ELR (cell line): ENCODE measurements around the gene TRABD.

ENCODE experiments used
- DNase-seq: peaks from one replicate; pipeline ENCODE4 v3.0.0-alpha.2; 2015; ENCODE audit warnings: low read depth

The TRABD gene

DNA sequence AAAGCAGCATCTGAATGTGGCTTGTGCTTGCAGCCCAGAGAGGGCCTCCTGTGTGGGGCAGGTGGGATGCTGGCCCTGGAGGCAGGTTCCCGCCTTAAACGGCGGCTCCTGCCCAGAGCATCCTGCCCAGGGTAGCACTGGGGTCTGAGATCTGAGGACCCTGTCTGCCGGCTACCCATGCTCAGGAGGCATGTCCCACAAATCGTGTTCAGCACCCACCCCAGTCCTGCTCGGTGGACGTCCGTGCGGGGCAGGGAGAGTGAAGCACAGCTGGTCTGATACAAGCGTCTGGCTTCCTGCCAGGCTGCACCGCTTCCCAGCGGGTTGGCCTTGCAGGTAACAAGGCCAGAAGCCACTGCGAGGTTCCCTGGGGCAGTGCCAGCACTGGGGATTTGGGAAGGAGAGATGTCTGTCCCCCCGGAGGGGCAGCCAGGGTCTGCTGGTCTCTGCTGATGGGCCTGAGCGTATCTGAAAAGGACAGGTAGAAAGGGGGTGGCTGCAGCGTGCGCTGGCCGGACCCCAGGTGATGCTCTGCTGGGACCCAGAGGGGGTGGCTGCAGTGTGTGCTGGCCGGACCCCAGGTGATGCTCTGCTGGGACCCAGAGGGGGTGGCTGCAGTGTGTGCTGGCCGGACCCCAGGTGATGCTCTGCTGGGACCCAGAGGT, 3.6 kb downstream of the TRABD start:
- DNase-seq = no peak

DNA sequence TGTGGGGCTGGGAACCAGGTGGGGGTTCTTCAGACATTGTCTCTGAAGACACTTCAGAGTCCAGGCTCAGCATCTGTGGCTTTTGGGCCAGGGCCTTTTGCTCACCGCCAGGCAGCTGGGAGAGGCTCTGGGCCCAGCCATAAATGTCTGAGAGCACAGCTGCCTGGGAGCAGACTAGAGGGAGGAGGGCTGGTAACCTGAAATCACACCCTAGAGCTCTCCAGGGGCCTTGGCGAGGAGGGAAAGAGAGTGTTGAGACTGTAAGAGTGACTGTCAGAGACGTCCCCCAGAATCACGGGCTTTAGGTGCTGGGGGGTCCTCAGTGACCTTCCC, 4.1 kb downstream of the TRABD start:
- DNase-seq = no peak

DNA sequence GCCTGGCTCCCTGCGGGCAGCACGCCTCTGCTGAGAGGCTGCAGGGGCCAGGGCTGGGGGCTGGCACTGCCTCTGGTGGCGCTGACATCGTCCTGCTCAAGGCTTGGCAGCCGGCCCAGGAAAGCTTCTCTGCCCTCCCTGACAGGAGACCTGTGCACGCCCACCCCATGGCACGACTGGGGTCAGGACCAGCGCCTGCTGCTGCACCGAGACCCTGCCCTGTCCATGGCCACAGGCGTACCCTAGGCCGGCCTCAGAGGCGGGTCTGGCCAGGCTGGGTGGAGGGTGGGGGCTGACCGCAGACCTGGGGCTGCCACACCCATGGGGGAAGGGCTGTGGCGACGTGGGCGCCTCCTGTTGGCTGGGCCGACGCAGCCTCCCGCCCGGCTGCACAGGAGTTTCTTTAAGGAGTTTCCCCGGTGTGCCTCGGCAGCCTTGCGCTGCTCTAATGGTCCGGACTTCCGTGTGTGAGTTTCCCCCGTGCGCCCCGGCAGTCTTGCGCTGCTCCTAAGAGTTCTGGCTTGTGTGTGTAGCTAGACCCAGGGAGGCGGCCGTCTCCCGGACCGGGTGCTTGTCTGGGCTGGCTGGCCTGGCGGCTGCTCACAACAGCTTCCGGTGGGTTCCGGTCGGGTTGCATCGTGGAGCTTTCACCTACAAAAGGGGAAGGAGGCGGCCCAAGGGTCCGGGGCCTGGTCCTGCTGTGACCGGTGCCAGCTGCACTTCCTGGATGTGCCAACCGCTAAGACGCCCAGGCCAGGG, 4.6 kb downstream of the TRABD start:
- peak; percentile 52 for DNase-seq

DNA sequence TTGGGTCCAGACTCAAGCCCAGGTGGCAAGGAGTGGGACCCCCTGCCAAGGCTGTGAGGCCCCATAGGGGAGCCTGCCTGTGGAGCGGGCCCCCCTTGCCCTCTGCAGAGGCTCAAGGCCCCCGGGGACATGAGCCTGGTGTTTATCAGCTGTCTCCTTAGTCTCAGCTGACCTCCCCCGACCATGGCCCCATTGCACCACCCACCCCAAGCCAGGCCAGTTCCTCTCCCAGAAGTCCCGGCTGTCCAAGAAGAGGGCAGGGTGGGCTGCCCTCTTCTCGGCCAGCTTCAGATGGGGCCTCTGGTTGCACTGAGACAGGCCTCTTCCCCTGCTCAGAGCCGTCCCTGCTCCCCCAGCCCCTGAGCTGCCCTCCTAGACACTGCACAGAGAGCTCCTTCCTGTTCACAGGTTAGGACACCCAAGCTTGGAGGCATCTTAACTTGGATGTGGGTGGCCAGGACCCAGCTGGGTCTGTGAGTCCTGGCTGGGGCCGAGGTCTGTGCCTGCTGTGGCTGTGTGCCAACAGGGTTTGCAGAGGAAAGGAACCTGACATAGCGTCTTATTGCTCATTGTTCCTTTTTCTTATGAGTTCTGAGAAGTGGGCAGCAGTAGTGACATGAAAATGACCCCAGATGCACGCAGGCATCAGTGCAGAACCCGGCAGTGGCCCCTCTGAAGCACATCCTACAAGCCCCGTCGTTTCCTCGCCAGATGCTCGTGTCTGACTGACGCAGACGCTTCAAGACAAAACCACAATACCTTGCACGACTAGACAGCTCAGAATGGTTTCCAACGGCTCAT, 5.4 kb downstream of the TRABD start:
- DNase-seq = no peak

DNA sequence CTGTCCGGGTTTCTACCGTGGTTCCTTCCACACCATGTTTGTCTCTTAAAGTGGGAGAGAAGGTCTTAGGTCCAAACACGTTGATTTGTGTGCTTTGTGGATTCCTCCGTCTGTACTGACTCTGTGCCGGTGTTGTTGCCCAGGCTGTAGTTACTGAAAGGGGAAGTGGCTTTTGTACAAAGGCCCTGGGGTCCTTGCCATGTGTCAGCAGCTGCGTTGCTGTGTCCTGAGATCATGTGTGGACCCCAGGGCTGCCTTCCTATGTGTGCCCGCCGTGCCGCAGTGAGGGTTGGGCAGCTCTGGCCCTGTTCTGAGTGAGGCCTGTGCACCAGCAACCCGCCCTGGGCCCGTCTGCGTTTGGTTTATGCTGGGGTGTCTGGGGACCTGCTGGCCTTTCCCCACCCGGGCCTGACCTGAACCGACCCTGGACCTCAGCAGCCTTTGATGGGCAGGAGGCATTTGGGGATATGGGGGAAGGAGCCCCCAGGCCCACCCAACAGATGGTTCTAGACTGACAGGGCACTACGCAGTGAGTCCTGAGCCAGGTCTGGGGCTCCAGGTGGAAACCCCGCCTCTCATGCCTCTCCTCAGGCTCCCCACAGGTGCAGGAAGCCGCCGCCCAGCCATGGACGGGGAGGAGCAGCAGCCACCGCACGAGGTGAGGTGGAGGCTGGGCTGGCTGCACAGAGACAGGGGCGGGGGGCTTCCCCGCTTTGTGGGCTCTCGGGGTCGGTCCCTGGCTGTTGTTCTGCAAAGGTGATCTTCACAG, 6.9 kb downstream of the TRABD start:
- DNase-seq = no peak

DNA sequence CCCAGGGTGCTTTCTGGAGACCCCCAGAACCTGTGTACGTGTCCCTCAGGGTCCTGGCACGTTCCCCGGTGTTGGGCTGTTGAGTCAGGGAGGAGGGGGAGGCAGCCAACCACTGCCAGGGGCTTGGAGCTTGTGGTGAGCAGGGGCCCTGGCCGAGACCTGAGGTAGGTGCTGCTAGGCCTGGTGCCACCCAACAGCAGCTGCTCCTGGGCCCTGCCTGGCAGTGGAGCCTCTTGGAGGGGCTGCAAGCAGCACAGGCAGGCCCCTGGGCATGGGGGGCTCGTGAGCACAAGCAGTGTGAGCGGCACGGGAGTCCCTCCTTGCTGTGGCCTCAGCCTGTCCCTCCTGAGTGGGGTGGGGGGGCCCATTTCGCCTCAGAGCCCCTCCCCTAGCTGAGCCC, 7.9 kb downstream of the TRABD start:
- no peak for DNase-seq

DNA sequence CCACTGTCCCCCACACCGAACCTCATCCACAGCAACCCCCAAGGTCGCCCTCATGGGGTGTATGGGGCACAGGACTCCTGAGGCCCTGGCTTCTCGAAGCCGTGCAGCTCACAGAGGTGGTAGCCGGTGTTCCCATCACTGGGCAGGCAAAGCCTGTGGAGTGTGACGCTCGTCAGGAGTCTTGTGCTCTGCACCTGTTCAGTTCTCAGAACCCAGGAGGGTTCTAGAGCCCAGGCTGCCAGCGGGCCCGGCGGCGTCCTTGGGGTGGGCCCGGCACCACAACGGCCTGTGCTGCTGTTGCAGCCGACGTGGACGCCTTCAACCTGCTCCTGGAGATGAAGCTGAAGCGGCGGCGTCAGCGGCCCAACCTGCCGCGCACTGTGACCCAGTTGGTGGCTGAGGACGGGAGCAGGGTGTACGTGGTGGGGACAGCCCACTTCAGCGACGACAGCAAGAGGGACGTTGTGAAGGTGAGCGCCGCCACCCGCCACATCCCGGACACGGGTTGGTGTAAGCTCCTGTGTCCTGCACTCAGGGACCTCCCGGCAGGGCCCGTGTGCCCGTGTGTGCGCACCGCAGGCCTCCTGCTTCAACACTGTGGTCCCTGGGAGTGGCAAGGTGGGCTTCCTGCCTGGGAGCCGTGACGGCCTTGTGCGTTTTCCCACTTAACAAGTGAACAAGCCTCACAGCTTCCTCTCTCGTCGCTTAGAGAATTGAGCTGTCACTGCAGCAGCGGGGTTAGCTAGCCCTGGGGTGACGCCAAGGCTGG, 8.5 kb downstream of the TRABD start:
- no peak for DNase-seq

DNA sequence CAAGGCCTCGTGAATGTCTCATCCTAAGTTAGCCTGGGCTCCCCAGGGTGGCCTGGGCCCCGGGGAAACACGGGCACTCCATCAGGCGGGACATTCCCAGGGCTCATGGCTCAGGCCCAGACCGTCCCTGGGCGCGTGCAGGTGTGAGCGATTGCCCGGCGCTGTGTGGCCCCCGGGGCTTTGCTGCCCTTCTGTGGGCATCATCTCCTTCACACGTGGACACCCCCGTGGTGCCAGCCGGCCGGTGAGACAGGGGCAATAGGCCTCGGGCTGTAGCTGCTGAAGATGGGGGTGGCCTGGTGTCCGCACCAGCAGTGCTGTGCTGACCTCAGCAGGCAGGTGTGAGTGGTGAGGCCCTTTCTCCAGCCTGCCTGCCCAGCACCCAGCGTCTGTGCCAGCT, 10.5 kb downstream of the TRABD start:
- no peak for DNase-seq

DNA sequence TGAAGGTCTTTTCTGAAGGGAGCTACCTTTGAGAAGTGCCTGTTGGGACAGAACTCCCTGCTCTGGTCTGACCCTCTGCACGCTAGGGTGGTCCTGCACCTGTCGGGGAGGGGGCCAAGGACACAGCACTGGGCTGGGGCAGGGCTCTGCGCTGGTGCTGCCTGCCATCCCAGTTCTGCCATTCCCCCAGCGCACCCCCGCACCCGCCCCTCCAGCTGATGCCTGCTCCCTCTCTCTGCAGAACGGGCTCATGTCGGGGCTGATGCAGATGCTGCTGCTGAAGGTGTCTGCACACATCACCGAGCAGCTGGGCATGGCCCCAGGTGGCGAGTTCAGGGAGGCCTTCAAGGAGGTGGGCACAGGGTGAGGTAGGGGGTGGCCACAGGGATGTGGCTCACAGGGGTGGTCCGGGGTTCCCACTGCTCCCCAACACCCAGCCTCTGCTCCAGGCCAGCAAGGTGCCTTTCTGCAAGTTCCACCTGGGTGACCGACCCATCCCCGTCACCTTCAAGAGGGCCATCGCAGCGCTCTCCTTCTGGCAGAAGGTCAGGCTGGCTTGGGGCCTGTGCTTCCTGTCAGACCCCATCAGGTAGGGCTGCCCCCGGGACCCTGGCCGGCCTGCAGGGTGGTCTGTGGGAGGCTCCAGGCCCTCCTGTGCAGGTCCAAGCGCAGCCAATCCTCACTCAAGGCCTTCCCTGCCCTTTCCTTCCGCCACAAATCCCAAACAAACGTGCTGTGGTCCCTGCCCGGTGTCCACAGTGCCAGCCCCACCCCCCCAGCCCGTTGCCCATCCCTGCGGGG, 11.5 kb downstream of the TRABD start:
- no peak for DNase-seq

DNA sequence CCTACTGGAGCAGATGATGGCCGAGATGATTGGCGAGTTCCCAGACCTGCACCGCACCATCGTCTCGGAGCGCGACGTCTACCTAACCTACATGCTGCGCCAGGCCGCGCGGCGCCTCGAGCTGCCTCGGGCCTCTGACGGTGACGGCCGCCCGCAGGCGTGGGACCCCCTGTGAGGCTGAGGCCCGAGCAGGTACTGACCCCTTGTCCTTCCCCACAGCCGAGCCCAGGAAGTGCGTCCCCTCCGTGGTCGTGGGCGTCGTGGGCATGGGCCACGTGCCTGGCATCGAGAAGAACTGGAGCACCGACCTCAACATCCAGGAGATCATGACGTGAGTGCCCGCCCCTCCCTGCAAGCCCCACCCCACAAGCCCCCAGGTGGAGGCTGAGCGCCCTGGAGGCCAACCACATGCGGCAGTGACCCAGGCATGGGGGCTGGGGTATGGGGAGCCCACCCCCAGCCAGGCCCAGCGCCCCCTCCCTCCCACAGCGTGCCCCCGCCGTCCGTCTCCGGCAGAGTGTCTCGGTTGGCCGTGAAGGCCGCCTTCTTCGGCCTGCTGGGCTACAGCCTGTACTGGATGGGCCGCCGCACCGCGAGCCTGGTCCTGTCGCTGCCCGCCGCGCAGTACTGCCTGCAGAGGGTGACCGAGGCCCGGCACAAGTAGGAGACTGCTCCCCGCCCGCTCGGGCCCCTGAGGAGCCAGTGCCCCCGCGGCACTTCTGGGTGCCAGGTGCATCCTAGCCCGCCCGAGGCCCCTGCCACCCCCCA, 12.3 kb downstream of the TRABD start:
- DNase-seq = no peak

DNA sequence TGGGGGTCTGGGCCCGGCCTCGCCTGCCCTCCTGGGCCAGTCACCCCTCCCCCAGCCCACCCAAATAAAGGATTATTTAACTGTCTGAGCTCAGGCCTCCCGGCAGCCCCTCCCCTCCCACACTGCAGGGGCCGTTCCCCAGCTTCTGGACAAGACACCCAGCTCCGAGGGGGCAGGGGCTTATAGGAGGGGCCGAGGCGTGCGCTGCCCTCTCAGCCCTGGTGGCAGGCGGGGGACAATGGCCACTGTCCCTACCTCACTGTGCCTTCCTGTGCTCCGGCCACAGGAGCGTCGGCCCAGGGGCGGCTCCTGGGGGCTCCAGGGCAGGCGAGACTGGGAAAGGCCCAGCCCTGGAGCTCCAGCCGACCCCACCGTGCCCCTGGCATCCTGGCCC, 12.9 kb downstream of the TRABD start:
- no peak for DNase-seq

DNA sequence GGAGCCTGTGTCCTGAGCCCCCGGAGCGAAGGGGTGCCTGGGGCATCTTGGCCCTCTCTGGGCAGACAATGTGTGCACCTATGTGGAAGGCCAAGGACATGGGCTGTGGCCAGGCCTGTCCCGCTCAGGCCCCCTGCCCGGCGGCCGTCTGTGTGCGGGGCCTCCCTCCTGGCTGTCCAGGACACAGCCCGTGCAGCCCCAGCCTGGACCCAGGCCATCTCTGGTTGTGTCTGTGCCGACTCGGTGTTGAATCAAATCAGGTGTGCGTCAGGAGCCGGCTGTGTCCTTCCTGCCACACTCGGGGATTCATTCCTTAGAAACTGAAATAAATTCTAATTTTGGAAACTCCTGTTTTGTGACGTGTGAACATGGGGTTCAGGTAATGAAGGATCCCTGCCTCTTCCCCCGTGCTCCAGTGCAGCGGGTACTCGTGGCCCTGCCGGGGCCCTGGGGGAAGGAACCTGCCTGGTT, 13.6 kb downstream of the TRABD start:
- DNase-seq = no peak

DNA sequence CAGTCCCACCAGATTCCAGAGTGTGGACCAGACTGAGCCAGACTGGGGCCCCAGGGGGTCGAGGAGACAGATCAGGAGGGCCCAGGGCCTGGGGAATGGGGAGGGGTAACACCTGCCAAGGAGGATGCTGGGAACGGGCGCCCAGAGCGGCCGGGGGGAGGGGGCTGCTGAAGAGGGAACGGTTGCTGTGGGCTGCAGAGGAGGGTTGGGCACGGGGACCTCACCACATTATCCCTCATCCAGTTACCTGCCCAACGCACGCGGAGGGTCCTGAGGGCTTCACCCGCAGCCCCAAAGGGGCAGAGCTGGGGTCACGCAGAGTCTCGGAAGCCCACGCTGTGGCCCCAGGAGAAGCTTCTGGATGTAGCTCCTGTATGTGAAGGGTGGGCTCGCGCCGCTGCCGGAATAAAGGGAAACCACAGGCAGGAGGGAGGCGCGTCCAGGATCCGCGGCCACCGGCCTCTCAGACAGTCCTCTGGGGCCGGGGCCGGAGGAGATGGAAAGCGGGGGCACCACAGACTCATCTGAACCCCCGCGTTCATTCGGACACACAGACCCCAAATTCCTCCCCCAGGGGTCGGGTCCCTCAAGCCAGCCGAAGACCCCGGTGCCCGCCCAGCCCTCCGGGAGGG, 14.2 kb downstream of the TRABD start:
- DNase-seq = peak; percentile 45

DNA sequence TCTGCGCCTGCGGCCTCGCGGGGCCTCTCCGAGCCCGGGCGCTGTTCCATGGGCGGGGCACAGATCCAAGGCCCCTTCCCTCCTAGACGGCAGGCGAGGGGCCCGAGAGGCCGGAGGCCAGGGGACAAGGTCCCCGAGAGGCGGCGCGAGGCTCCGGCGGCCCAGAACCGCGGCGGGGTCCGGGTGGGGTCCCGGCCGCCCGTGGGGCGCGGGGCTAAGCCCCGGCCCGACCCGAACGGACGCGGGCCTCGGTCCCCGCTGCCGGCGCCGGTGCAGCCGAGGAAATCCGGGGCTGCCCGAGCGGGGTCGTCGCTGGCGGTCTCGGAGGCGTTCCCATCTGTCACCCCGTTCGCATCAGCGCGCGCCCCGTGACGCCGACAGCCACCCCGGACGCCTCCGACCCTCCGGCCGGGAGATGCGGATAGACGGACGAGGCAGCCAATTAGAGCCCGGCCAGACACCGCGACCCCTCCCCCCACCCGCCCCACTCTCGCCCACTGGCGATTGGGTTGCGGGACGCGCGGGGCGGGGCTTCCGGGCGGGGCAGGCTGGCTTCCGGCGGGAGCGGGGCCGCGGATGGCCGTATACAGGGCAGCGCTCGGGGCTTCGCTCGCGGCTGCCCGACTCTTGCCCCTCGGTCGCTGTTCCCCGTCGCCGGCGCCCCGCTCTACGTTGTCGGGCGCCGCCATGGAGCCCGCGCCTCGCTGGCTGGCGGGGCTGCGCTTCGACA, 14.9 kb downstream of the TRABD start, which contains the start of gene SELENOO:
SELENOO (plus strand) TSS at position 551 of the 730 bp plus-strand sequence; CDS start at position 577, 26 bp downstream.
- DNase-seq = peak; percentile 90

DNA sequence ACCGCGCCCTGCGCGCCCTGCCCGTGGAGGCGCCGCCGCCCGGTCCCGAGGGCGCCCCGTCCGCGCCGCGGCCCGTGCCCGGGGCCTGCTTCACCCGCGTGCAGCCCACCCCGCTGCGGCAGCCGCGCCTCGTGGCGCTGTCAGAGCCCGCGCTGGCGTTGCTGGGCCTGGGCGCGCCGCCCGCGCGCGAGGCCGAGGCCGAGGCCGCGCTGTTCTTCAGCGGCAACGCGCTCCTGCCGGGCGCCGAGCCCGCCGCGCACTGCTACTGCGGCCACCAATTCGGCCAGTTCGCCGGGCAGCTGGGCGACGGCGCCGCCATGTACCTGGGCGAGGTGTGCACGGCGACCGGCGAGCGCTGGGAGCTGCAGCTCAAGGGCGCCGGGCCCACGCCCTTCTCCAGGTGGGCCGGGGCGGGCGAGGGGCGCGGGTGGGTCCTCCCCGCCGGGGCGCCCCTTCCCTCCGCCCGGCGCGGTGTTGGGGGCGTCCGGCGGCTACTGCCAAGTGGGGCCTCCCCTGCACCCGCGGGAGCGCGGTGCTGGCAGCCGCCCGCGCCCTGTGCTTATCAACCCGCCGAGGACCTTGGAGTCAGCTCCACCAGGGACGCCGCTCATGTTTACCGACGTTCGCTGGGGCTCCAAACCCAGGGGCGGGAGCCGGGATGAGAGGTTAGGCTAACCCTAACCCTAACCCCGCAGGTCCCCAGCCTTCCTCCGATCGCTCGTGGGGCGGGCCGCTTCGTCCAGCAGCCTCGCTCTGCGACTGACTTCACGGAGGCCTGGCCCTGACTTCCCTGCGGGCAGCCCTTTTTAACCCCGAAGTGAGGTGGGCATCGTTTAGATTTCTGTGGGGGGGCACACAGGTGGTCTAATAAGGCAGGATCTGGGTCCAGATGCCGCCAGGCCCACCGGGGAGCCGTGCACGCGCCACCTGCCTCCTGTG, 15.7 kb downstream of the TRABD start:
- DNase-seq = peak; percentile 39

DNA sequence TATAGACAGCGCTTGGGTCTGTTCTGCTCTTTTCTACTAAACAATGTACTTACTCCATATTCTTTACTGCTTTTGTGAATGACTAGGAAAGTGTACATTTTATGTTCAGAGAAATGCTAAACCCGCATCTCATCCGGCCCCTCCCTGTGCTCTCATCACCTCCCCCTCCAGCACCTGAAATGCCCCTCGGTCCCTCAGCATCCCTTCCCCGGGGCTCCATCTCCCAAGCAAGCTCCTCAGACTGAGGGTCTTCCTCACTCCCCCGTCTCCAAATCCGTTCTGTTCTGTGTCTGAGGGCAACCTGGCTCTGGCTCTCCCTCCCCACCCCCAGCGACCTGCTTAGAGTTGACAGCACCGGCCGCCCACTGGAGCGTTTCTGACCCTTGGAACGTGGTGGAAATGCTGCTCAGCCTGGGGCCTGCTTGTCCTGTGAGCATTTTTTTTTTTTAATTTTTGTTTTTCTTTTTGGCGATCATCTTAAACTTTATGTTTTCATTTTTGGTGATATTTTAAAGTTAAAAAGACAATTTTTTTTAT, 16.5 kb downstream of the TRABD start:
- no peak for DNase-seq

DNA sequence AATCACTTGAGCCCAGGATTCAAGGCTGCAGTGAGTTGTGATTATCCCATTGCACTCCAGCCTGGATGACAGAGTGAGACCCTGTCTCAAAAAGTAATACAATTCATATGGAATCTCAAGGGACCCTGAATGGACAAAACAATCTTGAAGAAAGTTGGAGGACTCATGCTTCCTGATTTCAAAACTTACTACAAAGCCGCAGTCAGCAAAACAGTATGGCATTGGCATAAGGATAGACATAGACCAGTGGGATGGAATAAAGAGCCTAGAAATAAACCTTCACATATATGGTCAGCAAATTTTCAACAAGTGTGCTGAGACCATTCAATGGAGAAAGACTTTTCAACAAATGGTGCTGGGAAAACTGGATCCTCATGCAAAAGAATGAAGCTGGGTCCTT, 17.6 kb downstream of the TRABD start:
- DNase-seq = no peak
